ENCODE measurements around the gene IKZF1. TPM values are rescaled to one million over a fixed set of nuclear protein-coding genes. Genes with fewer than 3 reads are reported as not detected.

IKZF1 gene
- total RNA-seq, 1 experiment from 2014 or later, result 0.57 TPM

DNA sequence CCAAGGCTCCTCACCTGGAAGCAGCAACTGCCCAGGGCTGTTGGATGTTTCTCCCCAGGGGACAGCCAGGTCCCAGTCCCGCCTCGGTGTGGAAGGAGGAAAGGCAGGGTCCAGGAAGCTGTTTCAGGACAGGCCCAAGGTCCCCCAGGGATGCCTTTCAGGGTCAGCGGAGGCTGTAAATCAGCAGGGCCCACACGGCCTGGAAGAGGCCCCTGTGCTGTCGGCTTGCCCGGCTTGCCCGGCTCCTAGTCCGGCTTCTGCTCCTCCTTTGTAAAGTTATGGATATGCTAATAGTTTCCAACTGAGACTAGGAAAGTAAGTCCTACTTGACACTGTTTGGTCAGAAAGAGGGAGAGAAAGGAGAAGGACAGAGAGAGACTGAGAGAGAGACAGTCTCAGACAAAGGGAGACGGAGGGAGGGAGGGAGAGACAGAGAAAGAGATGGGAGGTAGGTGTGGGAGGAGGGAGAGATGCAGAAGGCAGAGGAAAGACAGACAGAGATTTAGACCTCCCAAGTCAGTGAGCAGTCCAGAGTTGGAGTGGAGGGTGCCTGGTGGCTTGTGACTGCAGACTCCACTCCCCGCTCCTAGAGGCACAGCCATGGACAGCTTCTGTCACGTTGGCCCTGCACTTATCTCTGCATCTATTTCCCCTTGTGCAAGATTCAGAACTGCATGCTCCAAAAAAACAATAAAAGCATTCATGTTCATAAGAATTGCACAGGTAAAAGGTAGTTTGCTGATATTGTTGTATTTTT is 10.5 kb downstream of the IKZF1 start:
- Histone ChIP-seq H3K9ac (ENCODE audit: low read length) (no peak overlapping the region), H3K79me2 (ENCODE audit: insufficient read depth, low read length) (no peaks in the 10 kb centered on the region), H3K9me3 (ENCODE audit: control insufficient read depth in 1 of 2, insufficient read depth in 1 of 2, low read depth in 1 of 2, low read length in 2 of 2) (no peaks in the 10 kb centered on the region), H3K36me3 (ENCODE audit: control insufficient read depth in 1 of 2, insufficient read depth in 2 of 2, low read length in 2 of 2) (no peaks in the 10 kb centered on the region), H3K4me3 (replicated peaks in 1 of 2; ENCODE audit: low read depth in 1 of 2, low read length in 2 of 2) (no peak overlapping the region), H3K4me1 (ENCODE audit: control insufficient read depth in 1 of 2, insufficient read depth in 2 of 2, low read length in 2 of 2) (no peaks in the 10 kb centered on the region), H3K27ac (ENCODE audit: low read depth, low read length) (no peak overlapping the region), H4K20me1 (ENCODE audit: insufficient read depth) (no peaks in the 10 kb centered on the region), H2AFZ (ENCODE audit: low read depth, low read length, poor library complexity, severe bottlenecking) (no peak overlapping the region), H3K27me3 (ENCODE audit: insufficient read depth, low read length) (0 out of 2 replicates have a peak, but pooled peaks cover 10% of the 10 kb centered on the region), H3K4me2 (ENCODE audit: low read length) (no peak overlapping the region), H3K9me2 (ENCODE audit: insufficient read depth) (no peaks in the 10 kb centered on the region)
- POLR2A ChIA-PET, result no interaction called here
- no peak for TF ChIP-seq ATF3 (IDR thresholded peaks at IDR 0.05)
- no peak for TF ChIP-seq SRF (IDR thresholded peaks at IDR 0.05; ENCODE audit: low read depth)
- TF ChIP-seq SP1 (IDR thresholded peaks at IDR 0.05; ENCODE audit: low read depth), result no peak
- TF ChIP-seq ZFX (IDR thresholded peaks at IDR 0.05), result no peak
- no peak for TF ChIP-seq CEBPB (IDR thresholded peaks at IDR 0.05; ENCODE audit: low read depth)
- no peak for TF ChIP-seq ELF1 (IDR thresholded peaks at IDR 0.05; ENCODE audit: borderline replicate concordance, low read depth)
- TF ChIP-seq TCF7L2 (IDR thresholded peaks at IDR 0.05; ENCODE audit: borderline replicate concordance, extremely low read depth, insufficient read depth, insufficient read length), result no peak
- TF ChIP-seq CTCF (IDR thresholded peaks at IDR 0.05 in 2 of 3, conservative IDR thresholded peaks at IDR 0.05 in 1 of 3; ENCODE audit: borderline replicate concordance in 1 of 3, insufficient read depth in 1 of 3, low read depth in 2 of 3, low read length in 2 of 3), result no peak
- ATAC-seq (no peak), DNase-seq (ENCODE audit: low read depth, low spot score) (no peak)
- no TSS peak for BruUV-seq (replicated peaks)
- intact Hi-C loops (cut with micrococcal nuclease), result no loop called here
- RAD21 ChIA-PET (ENCODE audit: low non-redundant PET in 1 of 2, low total read pairs in 2 of 2, uncharacterized antibody in 2 of 2, unreplicated experiment in 2 of 2), result no interaction called here
- CTCF ChIA-PET, result no interaction called here
